ENCODE data around the gene IFFO2. TPM values are rescaled to one million over a fixed set of nuclear protein-coding genes. Genes with fewer than 3 reads are reported as not detected.

Gene IFFO2
- total RNA-seq, 2 donors from 2014 or later: 24.8 to 27.7 TPM

GRCh38 chr1:18868801-18869424 lies 87.6 kb downstream of the IFFO2 start:
- Histone ChIP-seq H3K27me3 (replicated peaks; ENCODE audit: insufficient read depth) (no peaks in the 10 kb centered on the region), H3K36me3 (peaks cover 8% of the 10 kb centered on the region), H3K4me1 (ENCODE audit: control insufficient read depth in 1 of 2, low read depth in 2 of 2) (no peaks in the 10 kb centered on the region), H3K27ac (no peak overlapping the region), H3K4me3 (no peak overlapping the region), H3K9me3 (no peaks in the 10 kb centered on the region)
- ATAC-seq (ENCODE audit: insufficient number of reproducible peaks, low FRiP score, low read depth): no peak
- TF ChIP-seq CTCF (IDR thresholded peaks at IDR 0.05): no peak
- DNase-seq (ENCODE audit: low spot score): no peak

GRCh38 chr1:18868354-18868753 lies 88.1 kb downstream of the IFFO2 start:
- Histone ChIP-seq H3K27me3 (replicated peaks; ENCODE audit: insufficient read depth) (no peaks in the 10 kb centered on the region), H3K9me3 (no peaks in the 10 kb centered on the region), H3K27ac (no peak overlapping the region), H3K4me1 (ENCODE audit: control insufficient read depth in 1 of 2, low read depth in 2 of 2) (no peaks in the 10 kb centered on the region), H3K36me3 (peaks cover 8% of the 10 kb centered on the region), H3K4me3 (no peak overlapping the region)
- ATAC-seq (ENCODE audit: insufficient number of reproducible peaks, low FRiP score, low read depth): no peak
- DNase-seq (ENCODE audit: low spot score): no peak
- no peak for TF ChIP-seq CTCF (IDR thresholded peaks at IDR 0.05)

- Histone ChIP-seq H3K27ac (no peak overlapping the region), H3K4me3 (no peak overlapping the region), H3K9me3 (no peaks in the 10 kb centered on the region), H3K4me1 (ENCODE audit: control insufficient read depth in 1 of 2, low read depth in 2 of 2) (no peaks in the 10 kb centered on the region), H3K36me3 (peaks cover 2% of the 10 kb centered on the region), H3K27me3 (replicated peaks; ENCODE audit: insufficient read depth) (no peaks in the 10 kb centered on the region)
- DNase-seq (ENCODE audit: low spot score) (no peak), ATAC-seq (ENCODE audit: insufficient number of reproducible peaks, low FRiP score, low read depth) (no peak)
- no peak for TF ChIP-seq CTCF (IDR thresholded peaks at IDR 0.05)
These were observed 89.6 kb downstream of the IFFO2 start for GRCh38 chr1:18866846-18867245.

GRCh38 chr1:18866314-18866713 lies 90.2 kb downstream of the IFFO2 start:
- TF ChIP-seq CTCF (IDR thresholded peaks at IDR 0.05): no peak
- H3K27me3 ChIP-seq (replicated peaks; ENCODE audit: insufficient read depth): no peaks in the 10 kb centered on the region
- H3K4me3 ChIP-seq: no peak overlapping the region
- no peak for DNase-seq (ENCODE audit: low spot score)
- no peak for ATAC-seq (ENCODE audit: insufficient number of reproducible peaks, low FRiP score, low read depth)
- no peak overlapping the region for H3K27ac ChIP-seq
- H3K9me3 ChIP-seq: no peaks in the 10 kb centered on the region
- peaks cover 2% of the 10 kb centered on the region for H3K36me3 ChIP-seq
- no peaks in the 10 kb centered on the region for H3K4me1 ChIP-seq (ENCODE audit: control insufficient read depth in 1 of 2, low read depth in 2 of 2)

GRCh38 chr1:18865176-18865575 lies 91.3 kb downstream of the IFFO2 start:
- Histone ChIP-seq H3K27me3 (replicated peaks; ENCODE audit: insufficient read depth) (no peaks in the 10 kb centered on the region), H3K4me3 (no peak overlapping the region), H3K9me3 (no peaks in the 10 kb centered on the region), H3K27ac (no peak overlapping the region), H3K36me3 (no peaks in the 10 kb centered on the region), H3K4me1 (ENCODE audit: control insufficient read depth in 1 of 2, low read depth in 2 of 2) (no peaks in the 10 kb centered on the region)
- no peak for DNase-seq (ENCODE audit: low spot score)
- no peak for ATAC-seq (ENCODE audit: insufficient number of reproducible peaks, low FRiP score, low read depth)
- no peak for TF ChIP-seq CTCF (IDR thresholded peaks at IDR 0.05)
